ENCODE measurements around the gene METTL4.

Gene METTL4

DNA sequence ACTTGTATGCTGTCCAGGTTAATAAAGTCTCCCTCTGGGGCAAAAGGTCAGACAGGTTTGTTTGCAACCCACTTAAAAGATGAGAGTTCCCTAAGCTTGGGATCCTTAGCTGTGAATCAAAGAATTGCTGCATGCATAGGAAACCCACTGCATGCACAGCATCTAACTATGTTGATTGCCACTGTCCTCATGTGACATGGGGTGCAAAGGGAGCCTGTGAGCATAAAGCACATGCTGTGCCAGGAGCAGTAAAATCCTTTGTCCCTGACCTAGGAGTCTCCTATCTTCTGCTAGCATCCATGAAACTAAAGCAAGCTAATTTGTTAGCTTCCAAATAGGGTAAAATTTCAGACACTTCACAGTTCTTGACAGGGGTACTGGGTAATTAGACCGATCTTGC is 13.8 kb downstream of the METTL4 start:
- H3K79me2 ChIP-seq = no peaks in the 10 kb centered on the region
- H3K36me3 ChIP-seq (ENCODE audit: control insufficient read depth, insufficient read depth, low read length) = no peaks in the 10 kb centered on the region
- H3K27me3 ChIP-seq (ENCODE audit: control insufficient read depth, insufficient read depth, low read length) = no peaks in the 10 kb centered on the region
- H3K27ac ChIP-seq = no peak overlapping the region
- H3K4me3 ChIP-seq (ENCODE audit: low read depth, low read length) = no peak overlapping the region
- H2AFZ ChIP-seq = no peak overlapping the region
- H3K9ac ChIP-seq = no peak overlapping the region
- TF ChIP-seq CTCF (IDR thresholded peaks at IDR 0.05) = no peak
- no peak overlapping the region for H3K4me2 ChIP-seq (ENCODE audit: low read length)
- no peaks in the 10 kb centered on the region for H3K9me3 ChIP-seq (ENCODE audit: control insufficient read depth, low read length)
- H3K4me1 ChIP-seq = no peaks in the 10 kb centered on the region

GRCh38 chr18:2555895-2556294 is 15.4 kb downstream of the METTL4 start:
- no peak for TF ChIP-seq CTCF (IDR thresholded peaks at IDR 0.05)
- Histone ChIP-seq H2AFZ (no peak overlapping the region), H3K27me3 (ENCODE audit: control insufficient read depth, insufficient read depth, low read length) (no peaks in the 10 kb centered on the region), H3K9me3 (ENCODE audit: control insufficient read depth, low read length) (no peaks in the 10 kb centered on the region), H3K9ac (no peak overlapping the region), H3K79me2 (no peaks in the 10 kb centered on the region), H3K4me2 (ENCODE audit: low read length) (no peak overlapping the region), H3K4me3 (ENCODE audit: low read depth, low read length) (no peak overlapping the region), H3K36me3 (ENCODE audit: control insufficient read depth, insufficient read depth, low read length) (no peaks in the 10 kb centered on the region), H3K27ac (no peak overlapping the region), H3K4me1 (no peaks in the 10 kb centered on the region)

DNA sequence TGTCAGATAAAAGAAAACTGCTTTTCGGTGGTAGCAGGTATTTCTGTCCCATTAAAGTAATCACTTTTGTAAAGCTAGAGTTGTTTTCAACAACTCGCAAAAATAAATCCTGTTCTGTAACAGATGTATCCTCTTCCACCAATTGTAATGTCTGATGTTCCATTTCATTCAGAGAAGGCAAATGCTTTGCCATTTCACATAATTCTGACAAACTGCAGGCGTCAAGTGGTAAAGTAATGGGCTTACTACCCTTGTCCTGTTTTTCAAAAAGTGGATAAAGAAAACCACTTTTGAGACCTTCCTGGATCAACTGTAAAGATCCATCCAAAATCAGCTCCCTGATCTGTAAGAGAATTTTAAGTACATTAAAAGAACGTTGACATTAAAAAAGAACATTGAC is 16.6 kb downstream of the METTL4 start:
- Histone ChIP-seq H3K9me3 (ENCODE audit: control insufficient read depth, low read length) (no peaks in the 10 kb centered on the region), H3K36me3 (ENCODE audit: control insufficient read depth, insufficient read depth, low read length) (no peaks in the 10 kb centered on the region), H3K27ac (no peak overlapping the region), H3K9ac (no peak overlapping the region), H3K4me3 (ENCODE audit: low read depth, low read length) (no peak overlapping the region), H3K4me1 (no peaks in the 10 kb centered on the region), H2AFZ (no peak overlapping the region), H3K4me2 (ENCODE audit: low read length) (no peak overlapping the region), H3K79me2 (no peaks in the 10 kb centered on the region), H3K27me3 (ENCODE audit: control insufficient read depth, insufficient read depth, low read length) (no peaks in the 10 kb centered on the region)
- no peak for TF ChIP-seq CTCF (IDR thresholded peaks at IDR 0.05)

GRCh38 chr18:2551425-2551824 is 19.9 kb downstream of the METTL4 start:
- no peaks in the 10 kb centered on the region for H3K27me3 ChIP-seq (ENCODE audit: control insufficient read depth, insufficient read depth, low read length)
- H3K4me3 ChIP-seq (ENCODE audit: low read depth, low read length) = no peak overlapping the region
- H3K9ac ChIP-seq = no peak overlapping the region
- no peaks in the 10 kb centered on the region for H3K9me3 ChIP-seq (ENCODE audit: control insufficient read depth, low read length)
- no peak overlapping the region for H3K27ac ChIP-seq
- H3K4me2 ChIP-seq (ENCODE audit: low read length) = no peak overlapping the region
- H3K79me2 ChIP-seq = no peaks in the 10 kb centered on the region
- H3K4me1 ChIP-seq = no peaks in the 10 kb centered on the region
- no peak overlapping the region for H2AFZ ChIP-seq
- no peak for TF ChIP-seq CTCF (IDR thresholded peaks at IDR 0.05)
- no peaks in the 10 kb centered on the region for H3K36me3 ChIP-seq (ENCODE audit: control insufficient read depth, insufficient read depth, low read length)

DNA sequence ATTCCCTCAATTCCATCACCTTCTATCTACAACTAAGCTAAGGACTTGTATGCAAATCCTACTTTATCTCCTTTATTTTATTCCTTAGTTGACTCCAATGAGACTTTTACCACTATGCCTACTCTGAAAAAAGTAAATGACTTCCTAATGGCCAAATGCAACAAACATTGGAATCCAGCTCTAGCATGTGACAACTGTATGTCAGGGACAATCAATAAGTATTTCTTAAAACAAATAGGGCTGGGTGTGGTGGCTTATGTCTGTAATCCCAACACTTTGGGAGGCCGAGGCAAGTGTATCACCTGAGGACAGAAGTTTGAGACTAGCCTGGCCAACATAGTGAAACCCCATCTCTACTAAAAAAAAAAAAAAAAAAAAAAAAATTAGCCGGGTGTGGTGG is 21.8 kb downstream of the METTL4 start:
- H3K79me2 ChIP-seq = no peaks in the 10 kb centered on the region
- no peak overlapping the region for H3K4me2 ChIP-seq (ENCODE audit: low read length)
- no peak overlapping the region for H3K9ac ChIP-seq
- H3K27me3 ChIP-seq (ENCODE audit: control insufficient read depth, insufficient read depth, low read length) = no peaks in the 10 kb centered on the region
- H2AFZ ChIP-seq = no peak overlapping the region
- no peaks in the 10 kb centered on the region for H3K4me1 ChIP-seq
- TF ChIP-seq CTCF (IDR thresholded peaks at IDR 0.05) = no peak
- H3K4me3 ChIP-seq (ENCODE audit: low read depth, low read length) = no peak overlapping the region
- no peak overlapping the region for H3K27ac ChIP-seq
- no peaks in the 10 kb centered on the region for H3K36me3 ChIP-seq (ENCODE audit: control insufficient read depth, insufficient read depth, low read length)
- H3K9me3 ChIP-seq (ENCODE audit: control insufficient read depth, low read length) = no peaks in the 10 kb centered on the region
